Uterus (tissue), 4 donors: Measurements from ENCODE around the gene EP400. TPM values are rescaled to one million over a fixed set of nuclear protein-coding genes. Genes with fewer than 3 reads are reported as not detected.

ENCODE experiments used
- DNase-seq, 2 donors: peaks; one replicate each; pipeline ENCODE4 v3.0.0-alpha.2; 2019 to 2020
- H3K27ac ChIP-seq, 2 donors: fragments of 200-600 bp; sonication (generic); 1 replicate in 1 of 2; 2 replicates in 1 of 2; pipeline ENCODE4 v1.5.1; 2016 to 2018
- H3K27me3 ChIP-seq, 2 donors: fragments of 200-600 bp; sonication (generic); one replicate each; pipeline ENCODE4 v1.5.1; 2018 to 2019; ENCODE audit warnings: control low read depth in 1 of 2
- H3K36me3 ChIP-seq, 2 donors: fragments of 200-600 bp; sonication (generic); one replicate each; pipeline ENCODE4 v1.5.1; 2019; ENCODE audit warnings: control low read depth in 1 of 2
- H3K4me1 ChIP-seq, 2 donors: fragments of 200-600 bp; sonication (generic); one replicate each; pipeline ENCODE4 v1.5.1; 2018 to 2019; ENCODE audit warnings: control low read depth in 1 of 2
- H3K4me3 ChIP-seq, 2 donors: fragments of 200-600 bp; sonication (generic); 1 replicate in 1 of 2; 2 replicates in 1 of 2; pipeline ENCODE4 v1.5.1; 2018 to 2019; ENCODE audit warnings: mild to moderate bottlenecking in 1 of 2
- H3K9me3 ChIP-seq, 2 donors: fragments of 200-600 bp; sonication (generic); one replicate each; pipeline ENCODE4 v1.5.1; 2019; ENCODE audit warnings: control low read depth in 1 of 2
- POLR2A ChIP-seq, 2 donors: fragments of 450-650 bp; IDR thresholded peaks; one replicate each; pipeline ENCODE4 v1.6.1; 2016; ENCODE audit warnings: antibody characterized with exemption in 2 of 2, mild to moderate bottlenecking in 1 of 2, moderate library complexity in 1 of 2
- intact Hi-C: fragments of 100-400 bp; cut with DNase I; formaldehyde crosslinking; loops from one replicate; pipeline ENCODE4 v1.15.1; 2023; ENCODE audit warnings: low total_unique reads
- total RNA-seq, 4 donors: library from RNA; depleted of rRNA in 3 of 4; stranded (reverse); fragments of >200 nt in 3 of 4; gene quantifications; one replicate each; pipeline versions ENCODE4 v1.1.0 to v1.2.4, GENCODE V29; 2014 to 2023
- TF ChIP-seq, protein P1 (sequence below), 4 experiments: fragments of 200-600 bp in 2 of 4; fragments of 450-650 bp in 2 of 4; sonication (generic) in 2 of 4; IDR thresholded peaks; one replicate each; pipeline ENCODE4 v1.5.1; 2016 to 2019; ENCODE audit warnings: antibody characterized with exemption in 4 of 4, mild to moderate bottlenecking in 2 of 4, moderate library complexity in 1 of 4
- donor health status: DM: yes; HTN: yes; CAD: no.

EP400 gene
- total RNA-seq, 4 donors from 2014 or later: 11.8 to 70.6 (median 28.2) TPM

DNA sequence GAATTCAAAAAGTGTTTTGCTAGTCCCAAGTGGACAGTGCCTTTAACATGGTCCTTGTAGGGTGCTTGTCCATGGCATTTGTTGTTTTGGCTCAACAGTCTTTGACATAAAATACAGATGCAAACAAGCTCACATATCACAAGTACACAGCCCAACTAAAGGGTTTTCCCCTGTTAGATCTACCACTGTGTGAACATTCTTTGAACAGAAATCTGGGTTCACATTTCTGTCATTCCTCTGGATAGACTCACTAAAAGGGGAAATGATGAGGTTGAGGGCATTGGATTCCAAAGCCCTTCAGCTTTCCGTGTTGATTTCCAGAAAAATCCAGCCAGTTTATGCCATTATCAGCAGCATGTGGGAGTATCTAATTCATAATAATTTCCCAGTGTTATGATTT, 54.1 kb downstream of the EP400 start:
- no peak overlapping the region for H3K4me3 ChIP-seq
- TF ChIP-seq, protein P1, sequence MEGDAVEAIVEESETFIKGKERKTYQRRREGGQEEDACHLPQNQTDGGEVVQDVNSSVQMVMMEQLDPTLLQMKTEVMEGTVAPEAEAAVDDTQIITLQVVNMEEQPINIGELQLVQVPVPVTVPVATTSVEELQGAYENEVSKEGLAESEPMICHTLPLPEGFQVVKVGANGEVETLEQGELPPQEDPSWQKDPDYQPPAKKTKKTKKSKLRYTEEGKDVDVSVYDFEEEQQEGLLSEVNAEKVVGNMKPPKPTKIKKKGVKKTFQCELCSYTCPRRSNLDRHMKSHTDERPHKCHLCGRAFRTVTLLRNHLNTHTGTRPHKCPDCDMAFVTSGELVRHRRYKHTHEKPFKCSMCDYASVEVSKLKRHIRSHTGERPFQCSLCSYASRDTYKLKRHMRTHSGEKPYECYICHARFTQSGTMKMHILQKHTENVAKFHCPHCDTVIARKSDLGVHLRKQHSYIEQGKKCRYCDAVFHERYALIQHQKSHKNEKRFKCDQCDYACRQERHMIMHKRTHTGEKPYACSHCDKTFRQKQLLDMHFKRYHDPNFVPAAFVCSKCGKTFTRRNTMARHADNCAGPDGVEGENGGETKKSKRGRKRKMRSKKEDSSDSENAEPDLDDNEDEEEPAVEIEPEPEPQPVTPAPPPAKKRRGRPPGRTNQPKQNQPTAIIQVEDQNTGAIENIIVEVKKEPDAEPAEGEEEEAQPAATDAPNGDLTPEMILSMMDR (IDR thresholded peaks at IDR 0.05): no peak
- no peak for TF ChIP-seq POLR2A (IDR thresholded peaks at IDR 0.05)
- H3K27me3 ChIP-seq: no peaks in the 10 kb centered on the region
- no peaks in the 10 kb centered on the region for H3K9me3 ChIP-seq
- intact Hi-C loops: no loop called here
- DNase-seq: no peak
- H3K36me3 ChIP-seq: no peaks in the 10 kb centered on the region
- H3K27ac ChIP-seq: no peak overlapping the region
- H3K4me1 ChIP-seq: no peaks in the 10 kb centered on the region

DNA sequence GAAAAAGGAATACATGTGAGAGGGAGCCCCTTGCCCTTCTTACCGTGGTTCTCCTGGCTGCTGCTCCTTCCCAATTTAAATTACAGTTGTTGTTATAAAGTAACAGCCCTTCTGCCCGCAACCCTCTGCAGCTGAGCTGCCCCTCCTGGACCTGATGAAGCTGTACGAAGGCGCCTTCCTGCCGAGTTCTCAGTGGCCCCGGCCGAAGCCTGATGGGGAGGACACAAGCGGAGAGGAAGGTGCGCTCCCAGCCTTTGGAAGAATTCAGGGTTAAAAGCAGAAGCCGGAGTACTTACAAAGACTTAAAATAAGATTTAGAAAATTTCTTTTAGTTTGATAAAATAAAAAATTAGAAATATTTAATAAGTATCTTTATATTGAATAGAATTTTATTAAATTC, 55.2 kb downstream of the EP400 start:
- Histone ChIP-seq H3K9me3 (no peaks in the 10 kb centered on the region), H3K36me3 (no peaks in the 10 kb centered on the region), H3K27me3 (no peaks in the 10 kb centered on the region), H3K4me3 (no peak overlapping the region), H3K27ac (no peak overlapping the region), H3K4me1 (no peaks in the 10 kb centered on the region)
- intact Hi-C loops: no loop called here
- no peak for DNase-seq
- TF ChIP-seq, protein P1 (IDR thresholded peaks at IDR 0.05): no peak
- no peak for TF ChIP-seq POLR2A (IDR thresholded peaks at IDR 0.05)

DNA sequence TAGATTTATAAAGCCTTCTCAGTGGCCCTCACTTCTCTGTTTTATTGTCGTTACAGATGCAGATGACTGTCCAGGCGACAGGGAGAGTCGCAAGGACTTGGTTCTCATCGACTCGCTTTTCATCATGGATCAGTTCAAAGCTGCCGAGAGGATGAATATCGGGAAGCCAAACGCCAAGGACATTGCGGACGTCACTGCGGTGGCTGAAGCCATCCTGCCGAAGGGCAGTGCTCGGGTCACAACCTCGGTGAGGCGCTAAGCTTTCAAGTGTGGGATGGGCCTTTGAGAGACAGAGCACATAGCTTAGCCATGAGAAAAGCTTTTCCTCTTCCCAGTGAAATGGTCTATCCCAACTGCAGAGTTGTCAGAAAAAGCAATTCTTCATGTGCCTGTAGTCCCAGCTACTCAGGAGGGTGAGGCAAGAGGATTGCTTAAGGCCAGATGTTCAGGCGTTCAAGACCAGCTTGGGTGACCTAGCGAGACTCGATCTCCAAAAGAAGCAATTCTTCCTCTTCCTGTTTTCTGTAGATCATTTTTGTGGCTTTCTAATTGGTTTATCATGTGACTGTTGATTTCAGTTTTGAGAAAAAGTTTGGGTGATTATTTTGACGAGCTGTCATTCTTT, 56.4 kb downstream of the EP400 start:
- no peak for DNase-seq

DNA sequence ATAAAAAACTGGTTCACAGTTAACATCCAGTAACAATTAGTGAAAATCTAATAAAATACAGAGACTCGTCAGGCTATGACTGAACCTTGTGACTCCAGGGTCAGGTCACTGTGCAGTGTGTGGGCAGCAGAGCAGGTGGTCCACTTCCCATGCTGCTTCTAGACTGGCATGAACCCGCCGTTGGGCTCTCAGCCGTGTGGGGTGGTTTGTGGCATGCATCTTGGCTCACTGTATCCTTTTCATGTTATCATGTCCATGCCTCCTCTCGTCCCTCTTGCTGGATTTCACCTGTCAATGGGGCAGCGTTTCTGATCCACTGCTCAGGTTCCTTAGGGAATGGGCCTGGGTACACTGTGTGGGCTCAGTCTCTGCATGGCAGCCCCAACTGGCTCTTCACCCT, 57.3 kb downstream of the EP400 start:
- H3K4me1 ChIP-seq: no peaks in the 10 kb centered on the region
- no peak for DNase-seq
- TF ChIP-seq, protein P1 (IDR thresholded peaks at IDR 0.05): no peak
- H3K27me3 ChIP-seq: no peaks in the 10 kb centered on the region
- intact Hi-C loops: no loop called here
- H3K27ac ChIP-seq: no peak overlapping the region
- no peak overlapping the region for H3K4me3 ChIP-seq
- no peaks in the 10 kb centered on the region for H3K9me3 ChIP-seq
- no peaks in the 10 kb centered on the region for H3K36me3 ChIP-seq

More for the DNA sequence above, 56.4 kb downstream of the EP400 start:
- no peak overlapping the region for H3K4me3 ChIP-seq
- H3K27ac ChIP-seq: no peak overlapping the region
- intact Hi-C loops: no loop called here
- H3K9me3 ChIP-seq: no peaks in the 10 kb centered on the region
- no peaks in the 10 kb centered on the region for H3K4me1 ChIP-seq
- H3K27me3 ChIP-seq: no peaks in the 10 kb centered on the region
- TF ChIP-seq POLR2A (IDR thresholded peaks at IDR 0.05): no peak
- TF ChIP-seq, protein P1 (IDR thresholded peaks at IDR 0.05): no peak
- H3K36me3 ChIP-seq: no peaks in the 10 kb centered on the region

DNA sequence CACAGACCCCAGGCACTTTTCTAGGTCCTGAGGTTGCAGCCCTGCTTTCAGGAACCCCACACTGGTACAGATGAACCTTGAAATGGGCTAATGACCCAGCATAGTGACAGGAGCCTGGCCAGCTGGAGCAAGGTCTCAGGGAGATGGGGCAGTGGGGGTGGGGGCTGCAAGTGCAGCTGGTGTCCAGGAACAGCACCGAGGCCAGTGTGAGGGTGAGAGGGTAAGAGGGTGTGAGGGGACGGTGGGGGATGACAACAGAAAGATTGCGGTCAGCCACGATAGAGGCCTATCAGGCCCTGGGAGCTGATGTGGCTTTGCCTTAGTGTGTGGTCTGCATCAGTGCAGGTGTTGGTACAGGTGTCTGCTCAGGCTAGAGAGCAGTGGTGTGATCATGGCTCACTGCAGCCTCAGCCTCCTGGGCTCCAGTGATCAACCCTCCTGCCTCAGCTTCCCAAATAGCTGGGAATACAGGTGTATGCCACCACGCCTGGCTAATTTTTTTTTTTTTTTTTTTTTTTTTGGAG, 59.7 kb downstream of the EP400 start:
- no peak overlapping the region for H3K4me3 ChIP-seq
- H3K36me3 ChIP-seq: no peaks in the 10 kb centered on the region
- no peaks in the 10 kb centered on the region for H3K9me3 ChIP-seq
- intact Hi-C loops: no loop called here
- no peak for TF ChIP-seq POLR2A (IDR thresholded peaks at IDR 0.05)
- TF ChIP-seq, protein P1 (IDR thresholded peaks at IDR 0.05): no peak
- H3K4me1 ChIP-seq: no peaks in the 10 kb centered on the region
- H3K27me3 ChIP-seq: no peaks in the 10 kb centered on the region
- H3K27ac ChIP-seq: no peak overlapping the region
- DNase-seq: no peak
